ENCODE data around the gene GSS.

GRCh38 chr20:34880215-34880850 lies 75.3 kb downstream of the GSS start:
- no peak for TF ChIP-seq CTCF (IDR thresholded peaks at IDR 0.05)
- no peak for TF ChIP-seq POLR2A (IDR thresholded peaks at IDR 0.05)
- TF ChIP-seq POLR2AphosphoS5 (IDR thresholded peaks at IDR 0.05) = no peak

Measured in gastroesophageal sphincter (tissue), 3 donors.